ENCODE measurements around the gene TPBGL.

DNA sequence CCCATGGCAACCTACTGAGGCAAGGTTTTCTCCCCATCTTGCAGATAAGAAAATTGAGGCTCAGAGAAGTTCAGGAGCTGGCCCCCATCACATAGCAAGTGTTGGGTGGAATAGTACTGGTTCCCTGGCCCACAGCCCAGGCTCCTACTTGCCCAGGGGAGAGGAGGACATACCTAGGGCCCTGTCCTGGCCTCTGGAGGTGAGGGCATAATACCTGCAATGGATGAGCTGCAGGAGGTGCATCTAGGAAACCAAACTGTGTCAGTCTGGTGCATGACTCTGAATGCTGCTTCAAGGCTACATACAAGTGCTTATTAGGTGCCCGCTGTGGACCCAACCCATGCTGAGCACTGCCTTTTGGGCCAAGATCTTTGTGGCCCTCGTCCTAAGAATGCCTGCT, 40.0 kb upstream of the TPBGL start:
- TF ChIP-seq, protein P1, sequence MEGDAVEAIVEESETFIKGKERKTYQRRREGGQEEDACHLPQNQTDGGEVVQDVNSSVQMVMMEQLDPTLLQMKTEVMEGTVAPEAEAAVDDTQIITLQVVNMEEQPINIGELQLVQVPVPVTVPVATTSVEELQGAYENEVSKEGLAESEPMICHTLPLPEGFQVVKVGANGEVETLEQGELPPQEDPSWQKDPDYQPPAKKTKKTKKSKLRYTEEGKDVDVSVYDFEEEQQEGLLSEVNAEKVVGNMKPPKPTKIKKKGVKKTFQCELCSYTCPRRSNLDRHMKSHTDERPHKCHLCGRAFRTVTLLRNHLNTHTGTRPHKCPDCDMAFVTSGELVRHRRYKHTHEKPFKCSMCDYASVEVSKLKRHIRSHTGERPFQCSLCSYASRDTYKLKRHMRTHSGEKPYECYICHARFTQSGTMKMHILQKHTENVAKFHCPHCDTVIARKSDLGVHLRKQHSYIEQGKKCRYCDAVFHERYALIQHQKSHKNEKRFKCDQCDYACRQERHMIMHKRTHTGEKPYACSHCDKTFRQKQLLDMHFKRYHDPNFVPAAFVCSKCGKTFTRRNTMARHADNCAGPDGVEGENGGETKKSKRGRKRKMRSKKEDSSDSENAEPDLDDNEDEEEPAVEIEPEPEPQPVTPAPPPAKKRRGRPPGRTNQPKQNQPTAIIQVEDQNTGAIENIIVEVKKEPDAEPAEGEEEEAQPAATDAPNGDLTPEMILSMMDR (conservative IDR thresholded peaks at IDR 0.05; ENCODE audit: low read depth, low read length) = no peak
- no peak for TF ChIP-seq CEBPB (IDR thresholded peaks at IDR 0.05; ENCODE audit: low read depth, low read length)
- TF ChIP-seq, protein P2, sequence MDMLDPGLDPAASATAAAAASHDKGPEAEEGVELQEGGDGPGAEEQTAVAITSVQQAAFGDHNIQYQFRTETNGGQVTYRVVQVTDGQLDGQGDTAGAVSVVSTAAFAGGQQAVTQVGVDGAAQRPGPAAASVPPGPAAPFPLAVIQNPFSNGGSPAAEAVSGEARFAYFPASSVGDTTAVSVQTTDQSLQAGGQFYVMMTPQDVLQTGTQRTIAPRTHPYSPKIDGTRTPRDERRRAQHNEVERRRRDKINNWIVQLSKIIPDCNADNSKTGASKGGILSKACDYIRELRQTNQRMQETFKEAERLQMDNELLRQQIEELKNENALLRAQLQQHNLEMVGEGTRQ (IDR thresholded peaks at IDR 0.05; ENCODE audit: low read depth, low read length) = no peak
- no peak for TF ChIP-seq RFX5 (IDR thresholded peaks at IDR 0.05; ENCODE audit: low read depth, low read length)
- no peak for TF ChIP-seq POLR2A (IDR thresholded peaks at IDR 0.05; ENCODE audit: low read depth, low read length)
- TF ChIP-seq MAZ (IDR thresholded peaks at IDR 0.05; ENCODE audit: borderline replicate concordance, low read depth, low read length) = no peak
- TF ChIP-seq, protein P3, sequence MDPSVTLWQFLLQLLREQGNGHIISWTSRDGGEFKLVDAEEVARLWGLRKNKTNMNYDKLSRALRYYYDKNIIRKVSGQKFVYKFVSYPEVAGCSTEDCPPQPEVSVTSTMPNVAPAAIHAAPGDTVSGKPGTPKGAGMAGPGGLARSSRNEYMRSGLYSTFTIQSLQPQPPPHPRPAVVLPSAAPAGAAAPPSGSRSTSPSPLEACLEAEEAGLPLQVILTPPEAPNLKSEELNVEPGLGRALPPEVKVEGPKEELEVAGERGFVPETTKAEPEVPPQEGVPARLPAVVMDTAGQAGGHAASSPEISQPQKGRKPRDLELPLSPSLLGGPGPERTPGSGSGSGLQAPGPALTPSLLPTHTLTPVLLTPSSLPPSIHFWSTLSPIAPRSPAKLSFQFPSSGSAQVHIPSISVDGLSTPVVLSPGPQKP (IDR thresholded peaks at IDR 0.05; ENCODE audit: borderline replicate concordance, low read depth, low read length) = no peak
- TF ChIP-seq MAFK (IDR thresholded peaks at IDR 0.05; ENCODE audit: low read depth, low read length) = no peak
- no peak for TF ChIP-seq MXI1 (IDR thresholded peaks at IDR 0.05; ENCODE audit: borderline replicate concordance, low read depth, low read length)
- TF ChIP-seq BHLHE40 (IDR thresholded peaks at IDR 0.05; ENCODE audit: low read depth, low read length) = no peak
- no peak for TF ChIP-seq RAD21 (IDR thresholded peaks at IDR 0.05; ENCODE audit: low read length)

Measured in IMR-90 (cell line).